RWPE2 (cell line): Measurements from ENCODE around the gene UGT8.

Experiments used
- ATAC-seq: fragments of 200-7000 bp; cut with Tn5 transposase; 3 replicates; pipeline ENCODE4 v1.9.1; 2021; ENCODE audit warnings: low read depth
- DNase-seq: peaks from one replicate; pipeline ENCODE4 v3.0.0-alpha.2; 2020; ENCODE audit warnings: low spot score
- H3K27ac ChIP-seq: fragments of 450-650 bp; 2 replicates; pipeline ENCODE4 v1.5.1; 2017; ENCODE audit warnings: mild to moderate bottlenecking; ENCODE audit not compliant: poor library complexity, severe bottlenecking
- H3K27me3 ChIP-seq: fragments of 250-450 bp; sonication (Bioruptor Pico); 2 replicates; pipeline ENCODE4 v1.5.1; 2021; ENCODE audit warnings: mild to moderate bottlenecking, moderate library complexity; ENCODE audit not compliant: insufficient read depth, poor library complexity, severe bottlenecking
- H3K36me3 ChIP-seq: fragments of 250-450 bp; sonication (Bioruptor Pico); 2 replicates; pipeline ENCODE4 v1.5.1; 2020; ENCODE audit warnings: low read depth, mild to moderate bottlenecking, moderate library complexity
- H3K4me1 ChIP-seq: fragments of 250-450 bp; sonication (Bioruptor Pico); 2 replicates; pipeline ENCODE4 v1.5.1; 2021; ENCODE audit warnings: mild to moderate bottlenecking, moderate library complexity; ENCODE audit not compliant: insufficient read depth, poor library complexity, severe bottlenecking
- H3K4me3 ChIP-seq: fragments of 250-450 bp; sonication (Bioruptor Pico); 2 replicates; pipeline ENCODE4 v1.5.1; 2021; ENCODE audit warnings: mild to moderate bottlenecking, moderate library complexity; ENCODE audit not compliant: severe bottlenecking
- H3K9me3 ChIP-seq: fragments of 250-450 bp; sonication (Bioruptor Pico); 2 replicates; pipeline ENCODE4 v1.5.1; 2021; ENCODE audit warnings: mild to moderate bottlenecking, moderate library complexity; ENCODE audit not compliant: severe bottlenecking
- TF ChIP-seq, protein P1 (sequence below): fragments of 450-650 bp; IDR thresholded peaks from one replicate; pipeline ENCODE4 v1.5.1; 2017; ENCODE audit warnings: mild to moderate bottlenecking, moderate library complexity; ENCODE audit not compliant: poor library complexity, severe bottlenecking

Gene UGT8

DNA sequence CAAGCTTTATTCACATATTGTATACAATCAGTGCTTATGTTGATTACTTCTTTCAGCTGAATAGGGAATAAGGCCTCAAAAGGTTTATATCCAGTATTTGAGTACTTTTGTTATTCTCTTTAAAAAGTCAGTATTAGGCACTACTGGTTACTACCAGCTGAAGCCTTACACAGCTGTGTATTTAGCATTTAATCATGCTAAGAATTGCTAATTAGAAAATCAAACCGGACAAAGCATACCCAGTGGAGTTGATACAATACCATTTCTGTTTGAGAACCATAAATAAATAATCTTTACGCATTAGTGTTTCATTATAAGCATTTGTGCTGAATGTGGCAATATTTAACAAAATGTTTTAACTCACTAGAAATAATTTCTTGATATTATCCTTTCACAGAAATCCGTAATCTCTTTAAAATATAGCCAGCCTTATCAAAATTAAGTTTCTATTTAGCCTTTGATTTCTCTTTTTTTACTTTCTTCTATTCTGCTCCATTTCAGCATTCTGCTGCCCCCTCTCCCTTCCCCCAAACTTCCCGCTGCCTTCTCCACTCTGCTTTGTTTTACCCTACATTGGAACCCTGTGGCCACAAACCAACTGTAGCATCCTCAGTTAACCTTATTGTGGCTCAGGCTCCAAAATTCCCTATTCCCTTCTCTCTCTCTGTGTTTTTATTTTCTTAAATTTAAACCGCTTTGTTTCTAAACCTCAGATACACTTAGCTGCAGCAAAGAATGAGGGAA is 37.8 kb downstream of the UGT8 start:
- H3K9me3 ChIP-seq, result no peaks in the 10 kb centered on the region
- TF ChIP-seq, protein P1, sequence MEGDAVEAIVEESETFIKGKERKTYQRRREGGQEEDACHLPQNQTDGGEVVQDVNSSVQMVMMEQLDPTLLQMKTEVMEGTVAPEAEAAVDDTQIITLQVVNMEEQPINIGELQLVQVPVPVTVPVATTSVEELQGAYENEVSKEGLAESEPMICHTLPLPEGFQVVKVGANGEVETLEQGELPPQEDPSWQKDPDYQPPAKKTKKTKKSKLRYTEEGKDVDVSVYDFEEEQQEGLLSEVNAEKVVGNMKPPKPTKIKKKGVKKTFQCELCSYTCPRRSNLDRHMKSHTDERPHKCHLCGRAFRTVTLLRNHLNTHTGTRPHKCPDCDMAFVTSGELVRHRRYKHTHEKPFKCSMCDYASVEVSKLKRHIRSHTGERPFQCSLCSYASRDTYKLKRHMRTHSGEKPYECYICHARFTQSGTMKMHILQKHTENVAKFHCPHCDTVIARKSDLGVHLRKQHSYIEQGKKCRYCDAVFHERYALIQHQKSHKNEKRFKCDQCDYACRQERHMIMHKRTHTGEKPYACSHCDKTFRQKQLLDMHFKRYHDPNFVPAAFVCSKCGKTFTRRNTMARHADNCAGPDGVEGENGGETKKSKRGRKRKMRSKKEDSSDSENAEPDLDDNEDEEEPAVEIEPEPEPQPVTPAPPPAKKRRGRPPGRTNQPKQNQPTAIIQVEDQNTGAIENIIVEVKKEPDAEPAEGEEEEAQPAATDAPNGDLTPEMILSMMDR, result no peak
- ATAC-seq, result no peak

DNA sequence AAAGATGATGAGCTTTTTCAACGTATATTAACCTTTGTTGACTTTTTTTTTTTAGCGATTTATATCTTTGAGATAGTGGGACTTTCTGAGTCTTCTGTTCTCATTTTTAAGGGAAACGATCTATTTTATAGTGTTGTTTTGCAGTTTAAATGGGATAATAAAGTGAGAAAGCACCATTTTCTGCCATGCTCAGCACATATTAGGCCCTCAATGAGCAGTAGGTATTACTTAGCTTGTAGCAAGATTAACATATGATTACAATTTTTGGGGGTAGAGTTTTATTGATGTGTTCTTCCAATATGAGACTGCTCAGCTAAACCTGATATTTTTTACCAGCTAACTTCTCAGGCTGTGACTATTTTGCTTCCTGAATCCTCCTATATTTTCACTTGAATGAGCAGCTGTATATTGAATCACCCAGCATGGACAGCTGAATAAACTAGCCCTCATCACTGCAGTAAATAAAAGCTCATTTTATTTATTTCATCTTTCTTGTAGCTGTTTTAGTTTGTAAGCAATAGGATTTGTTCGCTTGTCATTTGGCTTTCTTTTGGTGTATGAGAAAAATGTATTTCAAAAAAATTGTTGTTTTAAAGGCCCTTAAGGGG is 43.7 kb downstream of the UGT8 start:
- no peak for DNase-seq

More for the DNA sequence above, 37.8 kb downstream of the UGT8 start:
- Histone ChIP-seq H3K4me3 (no peak overlapping the region), H3K27me3 (no peaks in the 10 kb centered on the region), H3K4me1 (no peaks in the 10 kb centered on the region), H3K27ac (no peak overlapping the region), H3K36me3 (no peaks in the 10 kb centered on the region)
- no peak for DNase-seq

DNA sequence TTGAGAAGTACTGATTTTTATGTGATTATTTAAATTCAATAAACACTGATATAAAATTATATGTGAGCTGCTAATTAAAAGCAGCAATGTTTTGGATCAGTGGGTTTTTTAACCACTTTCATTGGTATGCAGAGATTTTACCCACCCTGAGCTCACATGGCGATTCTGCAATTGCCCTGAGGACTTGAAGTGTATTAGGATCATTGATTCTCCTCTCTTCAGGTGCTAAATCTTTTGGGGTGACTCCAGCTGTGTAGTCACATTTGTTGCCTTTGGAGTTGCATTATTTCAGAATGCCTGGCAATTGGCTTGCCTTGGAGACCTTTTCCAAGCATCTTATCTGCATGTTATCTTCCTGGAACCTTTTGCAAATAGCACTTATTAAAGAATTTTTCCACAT is 51.3 kb downstream of the UGT8 start:
- no peak for DNase-seq
- H3K36me3 ChIP-seq, result no peaks in the 10 kb centered on the region
- ATAC-seq, result no peak
- no peaks in the 10 kb centered on the region for H3K27me3 ChIP-seq
- H3K9me3 ChIP-seq, result no peaks in the 10 kb centered on the region
- H3K27ac ChIP-seq, result no peak overlapping the region
- TF ChIP-seq, protein P1, result no peak
- H3K4me3 ChIP-seq, result no peak overlapping the region
- no peaks in the 10 kb centered on the region for H3K4me1 ChIP-seq

More for the DNA sequence above, 43.7 kb downstream of the UGT8 start:
- no peaks in the 10 kb centered on the region for H3K4me1 ChIP-seq
- ATAC-seq, result no peak
- no peak overlapping the region for H3K4me3 ChIP-seq
- no peaks in the 10 kb centered on the region for H3K9me3 ChIP-seq
- no peaks in the 10 kb centered on the region for H3K36me3 ChIP-seq
- no peaks in the 10 kb centered on the region for H3K27me3 ChIP-seq
- H3K27ac ChIP-seq, result no peak overlapping the region
- TF ChIP-seq, protein P1, result no peak

DNA sequence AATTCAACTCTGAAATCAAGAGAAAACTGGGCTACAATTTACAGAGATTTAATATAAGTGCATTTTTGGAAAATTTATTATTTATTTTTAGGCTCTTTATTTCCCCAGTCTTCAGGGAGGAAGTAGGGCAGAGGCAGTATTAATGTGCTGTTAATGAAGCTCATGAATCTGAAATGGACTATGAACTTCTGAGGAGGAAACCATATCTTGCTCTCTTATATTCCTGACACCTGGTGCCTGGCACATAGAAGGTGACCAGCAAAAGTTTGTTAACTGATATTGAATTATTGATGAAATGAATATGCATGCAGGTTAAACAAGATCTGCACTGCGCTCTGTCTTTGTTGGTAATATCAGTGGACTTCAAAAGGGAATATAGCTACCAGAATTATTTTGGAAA is 55.1 kb downstream of the UGT8 start:
- TF ChIP-seq, protein P1, result no peak

DNA sequence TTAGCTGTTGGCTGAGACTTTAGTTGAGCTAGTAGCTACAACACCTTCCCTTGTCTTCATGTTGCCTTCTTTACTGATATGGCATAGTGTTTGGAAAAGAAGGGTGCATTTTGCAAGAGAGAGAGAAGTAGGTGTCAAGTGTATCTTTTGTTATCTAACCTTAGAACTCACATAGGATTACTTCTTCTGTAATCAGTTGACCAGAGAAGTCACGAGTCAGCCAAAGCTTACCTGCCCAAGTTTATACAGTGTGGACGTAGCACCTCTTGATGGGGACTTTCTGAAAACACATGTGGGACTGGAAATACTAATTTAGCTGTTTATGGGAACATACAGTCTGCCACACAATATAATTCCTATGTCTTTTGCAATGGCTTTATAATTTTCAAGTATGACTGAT is 56.0 kb downstream of the UGT8 start:
- no peaks in the 10 kb centered on the region for H3K36me3 ChIP-seq
- DNase-seq (no peak), ATAC-seq (no peak)
- H3K27me3 ChIP-seq, result no peaks in the 10 kb centered on the region
- H3K4me1 ChIP-seq, result no peaks in the 10 kb centered on the region
- no peak overlapping the region for H3K4me3 ChIP-seq
- TF ChIP-seq, protein P1, result no peak
- H3K27ac ChIP-seq, result no peak overlapping the region
- no peaks in the 10 kb centered on the region for H3K9me3 ChIP-seq

More for the DNA sequence above, 55.1 kb downstream of the UGT8 start:
- H3K9me3 ChIP-seq, result no peaks in the 10 kb centered on the region
- ATAC-seq (no peak), DNase-seq (no peak)
- H3K36me3 ChIP-seq, result no peaks in the 10 kb centered on the region
- H3K4me3 ChIP-seq, result no peak overlapping the region
- H3K27ac ChIP-seq, result no peak overlapping the region
- H3K27me3 ChIP-seq, result no peaks in the 10 kb centered on the region
- no peaks in the 10 kb centered on the region for H3K4me1 ChIP-seq
